Endodermal cell (in vitro differentiated cells): ENCODE measurements around the gene AVPI1. TPM values are rescaled to one million over a fixed set of nuclear protein-coding genes. Genes with fewer than 3 reads are reported as not detected.

Experiments used
- DNase-seq: peaks from one replicate; pipeline ENCODE4 v3.0.0-alpha.2; 2017
- H3K27ac ChIP-seq: 2 replicates; pipeline ENCODE4 v1.5.1; 2013; ENCODE audit warnings: mild to moderate bottlenecking, low read depth, low read length, moderate library complexity
- H3K27me3 ChIP-seq: 2 replicates; pipeline ENCODE4 v1.6.1; 2013; ENCODE audit warnings: mild to moderate bottlenecking, low read length, moderate library complexity; ENCODE audit not compliant: insufficient read depth, control insufficient read depth, poor library complexity, severe bottlenecking
- H3K36me3 ChIP-seq: 2 replicates; pipeline ENCODE4 v1.7.0; 2013; ENCODE audit warnings: mild to moderate bottlenecking, low read length, moderate library complexity; ENCODE audit not compliant: control insufficient read depth, insufficient read depth
- H3K4me1 ChIP-seq: one replicate; pipeline ENCODE4 v1.7.0; 2013; ENCODE audit warnings: low read length; ENCODE audit not compliant: control insufficient read depth, insufficient read depth
- H3K4me3 ChIP-seq: 2 replicates; pipeline ENCODE4 v1.5.1; 2013; ENCODE audit warnings: mild to moderate bottlenecking, low read length, moderate library complexity
- H3K9ac ChIP-seq: 2 replicates; pipeline ENCODE4 v1.6.1; 2013; ENCODE audit warnings: mild to moderate bottlenecking, low read length, moderate library complexity; ENCODE audit not compliant: poor library complexity, severe bottlenecking; ENCODE audit errors: extremely low read depth
- H3K9me3 ChIP-seq: 2 replicates; pipeline ENCODE4 v1.6.1; 2013; ENCODE audit warnings: mild to moderate bottlenecking, low read length, moderate library complexity; ENCODE audit not compliant: control insufficient read depth
- H3K27ac Mint-ChIP-seq: 2 replicates; pipeline ENCODE4 v1.8.0; 2020; ENCODE audit warnings: mixed read lengths
- H3K27me3 Mint-ChIP-seq: 2 replicates; pipeline ENCODE4 v1.8.0; 2021; ENCODE audit warnings: mild to moderate bottlenecking, mixed read lengths; ENCODE audit not compliant: insufficient read depth
- H3K36me3 Mint-ChIP-seq: 2 replicates; pipeline ENCODE4 v1.8.0; 2020; ENCODE audit warnings: low read depth, mixed read lengths
- H3K4me1 Mint-ChIP-seq: 2 replicates; pipeline ENCODE4 v1.8.0; 2020; ENCODE audit warnings: mixed read lengths
- H3K4me3 Mint-ChIP-seq: 2 replicates; pipeline ENCODE4 v1.8.0; 2020; ENCODE audit warnings: mild to moderate bottlenecking, moderate library complexity, mixed read lengths
- H3K9me3 Mint-ChIP-seq: 2 replicates; pipeline ENCODE4 v1.8.0; 2020; ENCODE audit warnings: mild to moderate bottlenecking, mixed read lengths
- WGBS, 2 experiments: methylation state at CpG; one replicate each; pipeline versions ENCODE4 v1.1.5 to v1.1.7; 2013; ENCODE audit warnings: missing lambda C conversion rate in 2 of 2, mixed read lengths in 1 of 2; ENCODE audit not compliant: insufficient coverage in 1 of 2, insufficient read length in 1 of 2; 5-methylcytosine and 5-hydroxymethylcytosine counted together
- total RNA-seq, 2 donors: library from RNA; stranded (reverse); fragmentation: NEBNext Ultra II Directional in 1 of 2; extraction: Animal tissue kit (Norgen Biotek cat#: 25700) in 1 of 2; gene quantifications; 2 replicates in 1 of 2; 3 replicates in 1 of 2; pipeline ENCODE4 v1.2.1, GENCODE V29; 2021
- TF ChIP-seq, protein P1 (sequence below): fragments of 200-600 bp; sonication (generic); conservative IDR thresholded peaks from 2 replicates; pipeline ENCODE4 v1.5.0; 2021; ENCODE audit warnings: antibody characterized with exemption, mild to moderate bottlenecking

AVPI1 gene
- total RNA-seq, 2 donors from 2014 or later, result 3.9 to 4.3 TPM

DNA sequence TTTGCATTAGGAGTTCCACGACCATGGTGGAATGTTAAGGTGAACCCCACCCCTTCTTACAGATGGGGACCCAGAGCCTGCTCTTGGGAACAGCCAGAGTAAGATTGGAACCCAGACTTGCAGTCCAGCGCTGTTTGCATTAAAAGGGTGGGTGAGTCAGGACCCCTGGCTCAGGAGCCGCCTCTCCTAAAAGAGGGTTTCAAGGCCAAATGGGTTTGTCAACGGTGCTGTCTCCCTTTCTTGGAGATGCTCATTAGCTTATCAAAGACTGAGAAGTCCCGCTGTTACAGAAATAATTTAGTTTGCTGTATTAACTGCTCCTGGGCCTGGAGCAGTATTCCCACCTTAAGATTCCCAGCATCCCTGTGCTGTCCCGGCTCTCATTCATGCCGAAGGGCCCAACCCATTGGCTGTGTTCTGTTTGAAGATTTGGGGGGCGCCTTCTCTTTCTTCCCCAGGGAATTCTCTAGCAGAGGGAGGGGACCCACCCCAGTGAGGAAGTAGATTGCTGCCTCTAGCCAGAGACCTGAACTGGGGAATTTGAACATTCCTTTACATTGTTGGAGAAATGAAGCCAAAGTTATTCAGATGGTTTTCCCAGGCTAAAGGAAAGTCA, 28.3 kb upstream of the AVPI1 start:
- DNase-seq, result peak; percentile 73
- peak overlapping the region; percentile 87 for H3K4me3 Mint-ChIP-seq
- H3K27me3 Mint-ChIP-seq, result peaks cover 2% of the 10 kb centered on the region
- H3K9me3 Mint-ChIP-seq, result no peaks in the 10 kb centered on the region
- H3K9ac ChIP-seq, result no peak overlapping the region
- H3K36me3 Mint-ChIP-seq, result peaks cover 31% of the 10 kb centered on the region
- peaks cover 43% of the 10 kb centered on the region for H3K4me1 Mint-ChIP-seq
- H3K4me3 ChIP-seq, result peak overlapping the region; percentile 78
- TF ChIP-seq, protein P1, sequence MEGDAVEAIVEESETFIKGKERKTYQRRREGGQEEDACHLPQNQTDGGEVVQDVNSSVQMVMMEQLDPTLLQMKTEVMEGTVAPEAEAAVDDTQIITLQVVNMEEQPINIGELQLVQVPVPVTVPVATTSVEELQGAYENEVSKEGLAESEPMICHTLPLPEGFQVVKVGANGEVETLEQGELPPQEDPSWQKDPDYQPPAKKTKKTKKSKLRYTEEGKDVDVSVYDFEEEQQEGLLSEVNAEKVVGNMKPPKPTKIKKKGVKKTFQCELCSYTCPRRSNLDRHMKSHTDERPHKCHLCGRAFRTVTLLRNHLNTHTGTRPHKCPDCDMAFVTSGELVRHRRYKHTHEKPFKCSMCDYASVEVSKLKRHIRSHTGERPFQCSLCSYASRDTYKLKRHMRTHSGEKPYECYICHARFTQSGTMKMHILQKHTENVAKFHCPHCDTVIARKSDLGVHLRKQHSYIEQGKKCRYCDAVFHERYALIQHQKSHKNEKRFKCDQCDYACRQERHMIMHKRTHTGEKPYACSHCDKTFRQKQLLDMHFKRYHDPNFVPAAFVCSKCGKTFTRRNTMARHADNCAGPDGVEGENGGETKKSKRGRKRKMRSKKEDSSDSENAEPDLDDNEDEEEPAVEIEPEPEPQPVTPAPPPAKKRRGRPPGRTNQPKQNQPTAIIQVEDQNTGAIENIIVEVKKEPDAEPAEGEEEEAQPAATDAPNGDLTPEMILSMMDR, result no peak
- no peak overlapping the region for H3K27ac ChIP-seq
- peaks cover 27% of the 10 kb centered on the region for H3K36me3 ChIP-seq
- peaks cover 9% of the 10 kb centered on the region for H3K4me1 ChIP-seq
- H3K9me3 ChIP-seq, result no peaks in the 10 kb centered on the region
- no peaks in the 10 kb centered on the region for H3K27me3 ChIP-seq
- WGBS, 2 experiments, result 39 to 41% methylated on average over 4 to 8 of the region's 8 CpGs
- H3K27ac Mint-ChIP-seq, result peak overlapping the region; percentile 97

DNA sequence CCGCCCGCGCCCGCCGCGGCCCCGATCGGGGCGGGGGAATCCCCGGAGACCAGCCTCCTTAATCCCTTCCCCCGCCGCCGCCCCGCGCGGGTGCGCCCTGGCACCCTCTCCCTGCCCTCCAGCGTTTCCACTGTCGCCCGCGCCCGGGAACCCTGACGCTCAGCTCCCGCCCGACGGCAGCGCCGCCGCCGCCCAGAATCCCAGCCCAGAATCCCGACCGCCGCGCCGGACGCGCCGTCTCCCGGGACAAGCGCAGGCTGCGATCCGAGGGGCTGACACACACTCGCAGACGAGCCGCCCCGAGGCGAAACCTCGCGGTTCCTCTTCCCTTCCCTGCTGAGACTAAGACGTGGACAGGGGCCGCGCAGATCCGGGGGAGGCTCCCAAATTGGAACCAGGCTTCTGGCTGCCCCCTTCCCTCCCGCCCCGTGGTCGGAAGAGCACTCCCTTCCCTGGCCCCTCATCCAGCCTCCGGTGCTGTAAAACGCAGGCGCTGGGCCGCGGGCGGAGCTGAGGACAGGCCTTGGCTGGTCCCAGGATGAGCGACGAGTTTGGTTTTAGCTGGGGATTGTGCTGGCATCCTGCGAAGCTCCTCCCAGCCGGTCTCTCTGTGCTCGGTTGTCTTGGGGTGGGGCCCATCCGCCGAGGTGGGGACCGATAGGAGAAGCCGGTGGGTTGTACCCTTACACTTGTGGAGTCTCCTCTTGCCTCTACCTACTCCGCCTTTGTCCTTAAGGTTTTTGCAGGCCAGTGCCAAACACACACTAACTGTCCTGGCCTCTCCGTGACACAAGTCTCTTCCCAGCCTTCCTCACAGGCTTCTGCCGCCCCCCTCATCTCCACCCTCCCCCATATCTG, 27.6 kb upstream of the AVPI1 start:
- 1% methylated on average over 20 to 74 of the region's 74 CpGs for WGBS, 2 experiments
- peaks cover 7% of the 10 kb centered on the region for H3K4me1 ChIP-seq
- Mint-ChIP-seq H3K9me3 (no peaks in the 10 kb centered on the region), H3K36me3 (peaks cover 26% of the 10 kb centered on the region), H3K27me3 (peaks cover 2% of the 10 kb centered on the region), H3K4me3 (peak overlapping the region; percentile 87), H3K27ac (peak overlapping the region; percentile 97), H3K4me1 (peaks cover 41% of the 10 kb centered on the region)
- TF ChIP-seq, protein P1, result no peak
- H3K4me3 ChIP-seq, result peak overlapping the region; percentile 78
- peak overlapping the region; percentile 59 for H3K9ac ChIP-seq
- H3K9me3 ChIP-seq, result no peaks in the 10 kb centered on the region
- H3K27me3 ChIP-seq, result no peaks in the 10 kb centered on the region
- H3K36me3 ChIP-seq, result peaks cover 27% of the 10 kb centered on the region
- DNase-seq, result peak; percentile 90
- no peak overlapping the region for H3K27ac ChIP-seq

DNA sequence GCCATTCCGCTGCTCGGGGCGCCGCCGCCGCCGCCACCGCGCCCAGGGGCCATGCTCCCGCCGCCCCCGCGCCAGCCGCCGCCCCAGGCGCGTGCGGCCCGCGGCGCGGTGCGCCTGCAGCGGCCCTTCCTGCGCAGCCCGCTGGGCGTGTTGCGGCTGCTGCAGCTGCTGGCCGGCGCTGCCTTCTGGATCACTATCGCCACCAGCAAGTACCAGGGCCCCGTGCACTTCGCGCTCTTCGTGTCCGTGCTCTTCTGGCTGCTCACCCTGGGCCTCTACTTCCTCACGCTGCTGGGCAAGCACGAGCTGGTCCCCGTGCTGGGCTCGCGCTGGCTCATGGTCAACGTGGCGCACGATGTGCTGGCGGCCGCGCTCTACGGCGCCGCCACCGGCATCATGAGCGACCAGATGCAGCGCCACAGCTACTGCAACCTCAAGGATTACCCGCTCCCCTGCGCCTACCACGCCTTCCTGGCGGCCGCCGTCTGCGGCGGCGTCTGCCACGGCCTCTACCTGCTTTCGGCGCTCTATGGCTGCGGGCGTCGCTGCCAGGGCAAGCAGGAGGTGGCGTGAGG, 26.9 kb upstream of the AVPI1 start:
- H3K4me3 ChIP-seq, result peak overlapping the region; percentile 78
- no peaks in the 10 kb centered on the region for H3K27me3 ChIP-seq
- Mint-ChIP-seq H3K4me1 (peaks cover 34% of the 10 kb centered on the region), H3K27me3 (peaks cover 7% of the 10 kb centered on the region), H3K4me3 (peak overlapping the region; percentile 87), H3K27ac (peak overlapping the region; percentile 97), H3K9me3 (no peaks in the 10 kb centered on the region), H3K36me3 (peaks cover 23% of the 10 kb centered on the region)
- H3K36me3 ChIP-seq, result peaks cover 25% of the 10 kb centered on the region
- TF ChIP-seq, protein P1, result peak; percentile 49
- 0% methylated on average over 11 to 69 of the region's 69 CpGs for WGBS, 2 experiments
- peak overlapping the region; percentile 59 for H3K9ac ChIP-seq
- H3K9me3 ChIP-seq, result no peaks in the 10 kb centered on the region
- peak; percentile 90 for DNase-seq
- H3K27ac ChIP-seq, result no peak overlapping the region
- peaks cover 4% of the 10 kb centered on the region for H3K4me1 ChIP-seq
